Umbilical cord (tissue), 2 donors: Measurements from ENCODE around the gene RESP18. TPM values are rescaled to one million over a fixed set of nuclear protein-coding genes. Genes with fewer than 3 reads are reported as not detected.

ENCODE experiments used
- DNase-seq: peaks from one replicate; pipeline ENCODE4 v3.0.0-alpha.2; 2015; ENCODE audit warnings: low spot score
- total RNA-seq: library from RNA; depleted of rRNA; stranded (reverse); fragments of >200 nt; gene quantifications from one replicate; pipeline ENCODE4 v1.2.3, GENCODE V29; 2014; ENCODE audit warnings: low replicate concordance; ENCODE audit not compliant: insufficient read depth

The RESP18 gene
- total RNA-seq, 1 donor from 2014 or later = not detected

- DNase-seq = no peak
Observed at GRCh38 chr2:219278655-219279150, 53.8 kb downstream of the RESP18 start.

GRCh38 chr2:219277703-219278654 lies 54.6 kb downstream of the RESP18 start:
- peak; percentile 84 for DNase-seq

Other genes with a start within 250 kb of the RESP18 start
- gene NHEJ1, start 171.9 kb downstream of the RESP18 start, total RNA-seq = 13.0 TPM
- not detected for gene SLC23A3, start 162.7 kb downstream of the RESP18 start, total RNA-seq
- 20.5 TPM for gene CNPPD1, start 155.8 kb downstream of the RESP18 start, total RNA-seq
- 40.9 TPM for gene RETREG2, start 154.5 kb downstream of the RESP18 start, total RNA-seq
- gene ZFAND2B, start 126.0 kb downstream of the RESP18 start, total RNA-seq = 20.5 TPM
- 34.2 TPM for gene ABCB6, start 113.8 kb downstream of the RESP18 start, total RNA-seq
- gene ATG9A, start 103.1 kb downstream of the RESP18 start, total RNA-seq = 83.3 TPM
- 27.9 TPM for gene ANKZF1, start 102.9 kb downstream of the RESP18 start, total RNA-seq
- gene GLB1L, start 87.3 kb downstream of the RESP18 start, total RNA-seq = 12.0 TPM
- gene STK16, start 87.3 kb downstream of the RESP18 start, total RNA-seq = 24.1 TPM
- gene TUBA4B, start 79.5 kb downstream of the RESP18 start, total RNA-seq = 0.72 TPM
- gene TUBA4A, start 78.8 kb downstream of the RESP18 start, total RNA-seq = 21.7 TPM
- 45.0 TPM for gene DNAJB2, start 53.4 kb downstream of the RESP18 start, total RNA-seq
- gene PTPRN, start 23.3 kb downstream of the RESP18 start, total RNA-seq = 5.5 TPM
- 26.0 TPM for gene DNPEP, start 55.2 kb upstream of the RESP18 start, total RNA-seq
- gene DES, start 85.6 kb upstream of the RESP18 start, total RNA-seq = 2,247 TPM
- gene SPEG, start 102.1 kb upstream of the RESP18 start, total RNA-seq = 61.9 TPM
- gene GMPPA, start 166.1 kb upstream of the RESP18 start, total RNA-seq = 44.1 TPM
- gene ASIC4, start 181.7 kb upstream of the RESP18 start, total RNA-seq = 0.96 TPM
- gene CHPF, start 211.1 kb upstream of the RESP18 start, total RNA-seq = 132 TPM
- 2.2 TPM for gene TMEM198, start 211.3 kb upstream of the RESP18 start, total RNA-seq
- gene OBSL1, start 238.8 kb upstream of the RESP18 start, total RNA-seq = 66.2 TPM
- gene INHA, start 239.6 kb upstream of the RESP18 start, total RNA-seq = not detected